NCI-H2171 treated with DMSO at 0.1 percent for 48 hours (cell line): ENCODE measurements around the gene GATD1.

Source experiments
- DNase-seq: peaks from one replicate; lab custom pipeline; 2025; lab: John Stamatoyannopoulos, UW

Gene GATD1

GRCh38 chr11:777288-778255 is at the start of gene GATD1:
GATD1 (minus strand) TSS chr11:777487; CDS start chr11:777462, 25 bp downstream.
- peak; percentile 66 for DNase-seq

GRCh38 chr11:826836-827145 is 49.5 kb upstream of the GATD1 start:
- DNase-seq: no peak

- DNase-seq: no peak
Measured at GRCh38 chr11:826227-826621, 48.9 kb upstream of the GATD1 start.

DNA sequence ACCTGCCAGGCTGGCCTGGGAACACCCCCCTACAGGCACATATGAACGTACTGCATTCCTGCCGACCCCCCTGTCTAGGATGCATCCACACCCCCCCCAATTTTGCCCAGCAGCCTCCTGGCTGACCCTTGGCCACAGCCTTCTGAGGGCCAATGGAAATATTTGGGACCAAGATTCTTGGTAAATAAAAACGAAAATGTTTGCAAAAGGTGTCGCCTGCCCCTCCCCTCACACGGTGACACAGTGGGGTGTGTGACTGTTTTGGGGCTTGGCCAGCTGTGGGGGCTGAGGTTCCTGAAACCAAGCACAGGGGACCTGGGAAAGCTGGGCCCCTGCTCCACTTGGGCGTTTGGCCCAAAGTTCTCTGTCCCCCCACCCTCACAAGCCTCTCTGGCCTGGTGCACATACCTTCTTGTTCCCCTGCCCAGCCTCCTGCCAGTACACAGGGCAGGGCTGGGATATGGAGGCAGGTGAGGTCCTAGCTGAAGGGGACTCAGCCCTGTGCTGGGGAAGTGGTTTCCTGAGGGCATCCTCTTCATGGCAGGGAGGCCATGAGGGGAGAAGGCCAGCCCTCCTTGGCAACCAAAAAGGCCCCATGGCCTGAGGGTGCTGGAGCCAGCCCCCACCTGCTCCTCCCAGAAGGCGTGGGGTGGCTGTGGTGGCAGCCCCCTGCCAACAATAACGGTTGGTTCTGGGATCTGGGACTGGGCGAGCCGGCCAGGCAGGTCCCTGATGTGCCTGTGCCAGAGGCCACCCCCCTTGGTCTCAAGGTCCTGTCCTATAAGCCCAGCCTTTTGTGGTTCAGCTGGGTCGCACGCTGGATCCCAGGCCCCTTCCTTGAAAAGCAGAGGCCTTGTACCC is 48.3 kb upstream of the GATD1 start:
- no peak for DNase-seq

DNA sequence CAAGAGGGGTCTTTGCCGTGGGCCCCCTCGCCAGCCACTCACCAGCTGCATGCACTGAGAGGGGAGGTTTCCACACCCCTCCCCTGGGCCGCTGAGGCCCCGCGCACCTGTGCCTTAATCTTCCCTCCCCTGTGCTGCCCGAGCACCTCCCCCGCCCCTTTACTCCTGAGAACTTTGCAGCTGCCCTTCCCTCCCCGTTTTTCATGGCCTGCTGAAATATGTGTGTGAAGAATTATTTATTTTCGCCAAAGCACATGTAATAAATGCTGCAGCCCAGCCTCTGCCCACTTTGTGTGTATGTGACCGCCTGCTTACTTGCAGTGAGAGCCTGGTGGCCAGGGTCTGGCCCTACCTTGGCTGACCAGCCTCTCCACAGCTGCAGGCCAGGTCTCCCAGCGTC is 47.7 kb upstream of the GATD1 start:
- DNase-seq: no peak

GRCh38 chr11:824292-824880 is 47.1 kb upstream of the GATD1 start:
- DNase-seq: no peak

DNA sequence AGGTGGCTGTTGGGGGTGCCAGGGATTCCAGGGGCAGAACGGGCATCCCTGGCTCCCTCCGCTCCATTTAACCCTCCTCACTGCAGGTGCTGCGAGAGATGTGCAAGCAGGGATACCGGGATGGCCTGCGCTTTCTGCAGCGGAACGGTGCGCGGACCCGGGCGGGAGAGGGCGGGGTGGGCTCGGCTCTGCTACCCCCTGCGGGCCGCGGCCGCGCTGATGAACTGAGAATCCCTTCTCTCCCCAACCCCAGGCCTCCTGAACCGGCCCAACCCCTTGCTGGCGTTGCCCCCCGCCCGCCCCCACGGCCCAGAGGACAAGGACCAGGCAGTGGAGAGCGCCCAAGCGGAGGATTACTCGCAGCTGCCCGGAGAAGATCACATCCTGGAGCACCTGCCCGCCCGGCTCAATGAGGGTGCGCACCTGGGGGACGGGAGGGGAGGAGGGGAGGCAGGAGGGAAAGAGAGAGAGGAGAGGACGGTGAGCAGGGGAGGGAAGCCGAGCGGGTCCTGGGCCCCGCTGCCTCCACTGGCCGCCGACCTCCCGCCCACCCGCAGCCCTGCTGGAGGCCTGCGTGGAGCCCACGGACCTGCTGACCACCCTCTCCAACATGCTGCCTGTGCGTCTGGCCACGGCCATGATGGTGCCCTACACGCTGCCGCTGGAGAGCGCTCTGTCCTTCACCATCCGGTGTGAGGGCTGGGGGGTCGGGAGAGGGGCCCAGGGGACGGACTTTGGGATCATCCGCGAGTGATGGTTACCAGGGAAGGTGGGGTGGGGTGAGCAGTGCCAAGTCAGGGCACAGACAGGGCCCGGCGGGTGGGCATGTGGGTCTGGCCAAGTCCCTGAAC is 46.4 kb upstream of the GATD1 start:
- no peak for DNase-seq

DNA sequence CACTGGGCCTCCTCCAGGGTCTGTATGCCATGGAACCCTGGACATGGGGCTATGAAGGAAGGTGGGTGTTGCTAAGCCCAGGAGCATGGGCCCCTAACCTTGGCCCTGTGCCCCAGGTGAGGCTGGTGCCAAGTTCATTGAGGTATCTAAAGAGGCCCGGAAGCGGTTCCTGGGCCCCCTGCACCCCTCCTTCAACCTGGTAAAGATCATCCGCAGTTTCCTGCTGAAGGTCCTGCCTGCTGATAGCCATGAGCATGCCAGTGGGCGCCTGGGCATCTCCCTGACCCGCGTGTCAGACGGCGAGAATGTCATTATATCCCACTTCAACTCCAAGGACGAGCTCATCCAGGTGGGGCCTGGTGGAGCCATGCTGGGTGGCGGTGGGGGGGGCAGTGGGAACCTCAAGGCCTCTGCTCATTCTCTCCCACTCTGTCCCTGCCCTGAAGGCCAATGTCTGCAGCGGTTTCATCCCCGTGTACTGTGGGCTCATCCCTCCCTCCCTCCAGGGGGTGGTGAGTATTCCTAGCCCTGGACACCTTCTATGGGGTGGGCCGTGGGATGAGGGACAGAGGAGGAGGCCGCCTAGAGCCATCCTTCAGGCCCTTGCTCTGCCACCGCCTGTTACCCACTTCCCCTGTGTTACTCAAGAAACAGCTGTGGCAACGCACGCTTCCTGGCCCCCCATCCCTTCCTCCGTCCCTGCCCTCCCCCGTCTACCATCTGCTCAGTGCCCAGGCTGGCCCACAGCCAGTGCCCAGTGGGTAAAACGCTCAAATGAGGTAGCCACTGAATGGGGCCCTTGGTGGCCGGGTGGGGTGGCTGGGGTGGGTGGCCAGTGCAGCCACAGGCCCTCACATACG is 44.5 kb upstream of the GATD1 start:
- no peak for DNase-seq

DNA sequence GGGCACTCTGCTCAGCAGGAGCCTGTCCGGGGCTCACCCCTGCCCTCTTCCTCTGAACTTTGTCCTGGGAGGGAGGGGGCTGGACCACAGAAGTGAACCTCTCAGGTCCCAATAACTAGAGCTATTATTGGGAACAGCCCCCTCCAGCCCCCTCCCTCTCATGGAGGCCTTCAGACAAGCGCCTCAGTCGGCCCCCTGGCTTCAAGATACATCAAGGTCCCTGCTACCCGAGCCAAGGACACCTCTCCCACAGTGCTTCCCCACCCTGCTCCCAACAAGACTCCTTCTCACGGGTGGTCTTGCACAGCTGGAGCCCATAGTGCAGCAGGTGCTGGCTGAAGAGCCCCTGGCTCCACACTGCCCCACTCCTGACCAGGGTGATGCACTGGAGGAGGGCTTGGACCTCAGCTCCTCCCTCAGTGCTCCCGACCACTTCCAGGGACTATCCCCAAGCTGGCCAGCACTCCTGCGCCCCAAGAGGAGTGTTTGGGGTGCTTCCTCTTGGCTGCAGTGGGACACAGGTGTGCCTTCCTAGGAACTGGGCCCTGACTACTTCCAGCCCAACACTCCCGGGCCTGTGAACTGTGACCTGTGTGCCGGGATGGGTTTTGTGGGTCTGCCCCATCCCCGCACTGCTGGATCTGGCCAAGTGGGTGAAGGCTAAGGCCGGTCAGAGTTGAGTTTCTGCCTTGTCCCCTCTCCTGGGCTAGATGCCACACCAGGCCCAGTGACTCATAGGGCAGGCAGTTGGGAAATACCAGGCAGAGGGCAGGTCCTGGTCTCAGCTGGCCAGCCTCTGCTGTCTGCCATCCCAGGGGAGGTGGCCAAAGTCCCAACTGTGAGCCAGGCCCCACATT is 43.6 kb upstream of the GATD1 start:
- DNase-seq: no peak

GRCh38 chr11:819943-820649 is 42.8 kb upstream of the GATD1 start:
- DNase-seq: peak; percentile 47

DNA sequence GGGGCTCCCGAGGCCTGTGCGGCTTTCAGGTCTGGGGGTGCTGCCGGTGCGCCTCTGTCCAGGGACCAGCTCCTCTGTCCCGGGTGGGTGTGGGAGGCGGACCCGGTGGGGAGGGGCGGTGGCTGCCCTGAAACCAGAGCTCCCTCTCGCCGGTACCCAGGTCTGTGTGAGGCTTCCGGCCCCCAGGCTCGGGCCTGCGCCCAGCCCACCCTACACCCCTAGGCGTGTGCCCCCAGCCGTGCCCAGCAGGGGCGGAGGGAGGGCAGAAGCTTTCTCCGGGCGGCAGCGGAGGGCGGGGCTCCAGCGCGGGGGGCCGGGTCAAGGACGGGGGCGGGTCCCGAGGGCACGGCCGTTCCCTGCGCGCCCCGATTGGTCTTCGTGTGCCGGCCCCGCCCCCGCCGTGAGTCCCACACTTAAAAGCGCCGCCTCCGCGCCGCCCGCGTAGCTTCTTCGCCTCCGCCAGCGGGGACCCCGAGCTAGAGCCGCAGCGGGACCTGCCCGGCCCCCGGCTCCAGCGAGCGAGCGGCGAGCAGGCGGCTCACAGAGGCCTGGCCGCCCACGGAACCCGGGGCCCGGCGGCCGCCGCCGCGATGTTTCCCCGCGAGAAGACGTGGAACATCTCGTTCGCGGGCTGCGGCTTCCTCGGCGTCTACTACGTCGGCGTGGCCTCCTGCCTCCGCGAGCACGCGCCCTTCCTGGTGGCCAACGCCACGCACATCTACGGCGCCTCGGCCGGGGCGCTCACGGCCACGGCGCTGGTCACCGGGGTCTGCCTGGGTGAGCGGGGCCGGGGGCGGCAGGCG is 42.0 kb upstream of the GATD1 start:
- peak; percentile 67 for DNase-seq

DNA sequence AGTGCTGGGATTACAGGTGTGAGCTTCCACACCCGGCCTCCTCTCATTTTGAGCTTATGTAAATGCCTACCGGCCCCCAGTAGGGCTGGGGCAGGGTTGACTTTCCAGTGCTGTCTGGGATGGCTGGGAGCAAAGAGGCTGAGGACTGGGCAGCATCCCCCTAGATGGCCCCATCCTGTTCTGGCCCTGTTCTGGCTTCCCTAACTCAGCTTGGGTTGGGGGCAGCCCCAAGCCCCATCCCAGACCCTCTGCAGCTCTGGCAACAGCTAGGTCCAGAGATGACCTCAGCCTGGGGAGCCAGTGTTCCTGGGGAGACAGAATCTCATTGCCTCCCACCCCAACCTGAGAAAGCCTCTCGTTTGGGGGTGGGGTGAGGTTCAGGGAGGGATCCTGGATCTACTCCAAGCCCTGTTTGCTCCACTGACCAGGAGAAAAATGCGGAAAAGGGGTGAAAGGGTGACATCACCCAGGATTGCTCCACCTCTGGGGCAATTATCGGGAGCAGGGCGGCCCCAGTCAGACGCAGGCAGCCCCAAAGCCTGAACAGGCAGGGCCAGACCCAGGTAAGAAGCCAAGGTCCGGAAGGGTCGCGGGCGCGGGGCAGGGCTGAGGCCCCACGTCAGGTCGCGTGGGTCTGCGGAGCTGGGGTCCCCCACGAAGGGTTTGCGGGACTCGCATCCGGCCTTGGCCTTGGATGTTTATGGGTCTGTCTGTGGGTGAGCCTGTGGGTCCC is 41.3 kb upstream of the GATD1 start, which contains the start of gene PNPLA2:
PNPLA2 (plus strand) TSS at position 519 of the 733 bp plus-strand sequence. CDS start 805 bp downstream, outside the sequence.
- DNase-seq: no peak

DNA sequence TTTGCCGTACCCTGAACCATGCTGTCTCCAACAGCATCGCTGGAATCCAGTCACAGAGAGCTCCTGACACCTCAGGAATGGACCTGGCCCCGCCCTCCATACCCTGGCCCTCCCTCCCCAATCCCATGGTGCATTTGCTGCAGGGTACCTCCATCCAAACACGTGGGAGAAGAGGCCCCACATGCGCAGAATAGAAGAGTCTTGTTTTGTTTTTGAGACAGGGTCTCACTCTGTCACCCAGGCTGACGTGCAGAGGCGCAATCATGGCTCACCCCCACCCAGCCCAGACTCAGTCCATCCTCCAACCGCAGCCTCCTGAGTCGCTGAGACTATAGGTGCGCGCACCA is 39.1 kb upstream of the GATD1 start:
- DNase-seq: no peak

DNA sequence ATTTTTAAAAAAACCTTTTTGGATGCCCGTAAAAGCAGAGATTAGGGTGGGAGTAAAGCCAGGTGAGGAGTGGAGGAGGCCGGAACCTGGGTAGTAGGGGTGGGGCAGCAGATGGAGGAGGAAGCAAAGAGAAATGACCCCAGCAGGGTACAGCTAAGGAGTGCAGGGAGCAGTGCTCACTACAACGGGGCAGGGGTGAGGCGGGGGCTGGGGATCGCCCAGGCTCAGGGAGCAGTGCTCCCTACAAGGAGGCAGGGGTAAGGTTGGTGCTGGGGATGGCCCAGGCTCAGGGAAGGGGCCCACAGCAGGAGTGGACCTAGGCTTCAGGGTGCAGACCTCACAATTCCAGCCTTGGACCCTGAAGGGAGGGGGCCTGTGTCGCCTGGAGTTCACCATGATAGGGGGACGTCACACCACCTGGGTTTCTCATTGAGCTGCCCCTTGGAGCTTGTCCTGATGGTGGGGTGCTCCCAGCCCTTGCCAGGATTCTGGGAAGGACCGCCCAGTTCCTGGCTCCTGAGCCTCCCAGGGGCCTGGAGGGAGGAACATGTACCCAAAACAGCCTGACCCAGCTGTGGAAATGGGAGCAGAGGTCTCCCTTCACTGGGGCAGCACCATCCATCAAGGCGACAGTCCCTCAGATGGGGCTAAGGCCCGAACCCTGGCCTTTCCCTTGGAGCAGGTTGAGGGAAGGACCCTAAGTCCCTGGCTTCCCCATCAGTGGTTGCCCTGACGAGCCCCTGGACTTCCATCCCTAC is 38.6 kb upstream of the GATD1 start:
- no peak for DNase-seq

DNA sequence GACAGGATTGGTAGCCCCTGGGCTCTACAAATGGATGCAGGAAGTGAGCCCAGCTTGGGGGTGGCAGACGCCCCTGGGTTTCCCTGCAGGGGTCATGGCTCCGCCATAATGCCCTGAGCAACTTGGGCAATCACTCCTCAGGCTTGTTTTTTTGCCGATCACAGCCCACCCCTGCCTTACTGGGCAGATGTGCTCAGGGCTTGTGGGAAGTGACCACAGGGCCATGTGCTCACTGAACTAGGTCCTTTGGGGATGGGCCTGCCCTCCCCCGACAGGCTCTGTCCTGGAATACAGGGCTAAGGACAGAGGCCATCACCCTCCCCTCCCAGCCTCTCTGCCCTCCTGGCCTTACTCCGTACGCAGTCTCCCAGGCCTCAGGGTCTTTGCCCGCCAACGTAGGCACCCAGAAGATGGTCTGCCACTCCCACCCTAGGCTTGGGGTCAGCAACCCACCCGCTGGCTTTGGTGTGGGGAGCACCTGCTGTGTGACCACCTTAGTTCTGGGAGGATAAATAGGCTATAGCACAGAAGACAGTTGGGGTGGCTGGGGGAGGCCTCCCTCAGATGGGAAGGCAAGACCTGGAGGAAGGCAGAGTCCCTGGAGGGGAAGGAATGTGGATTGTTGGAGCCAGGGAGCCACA is 36.3 kb upstream of the GATD1 start:
- no peak for DNase-seq

DNA sequence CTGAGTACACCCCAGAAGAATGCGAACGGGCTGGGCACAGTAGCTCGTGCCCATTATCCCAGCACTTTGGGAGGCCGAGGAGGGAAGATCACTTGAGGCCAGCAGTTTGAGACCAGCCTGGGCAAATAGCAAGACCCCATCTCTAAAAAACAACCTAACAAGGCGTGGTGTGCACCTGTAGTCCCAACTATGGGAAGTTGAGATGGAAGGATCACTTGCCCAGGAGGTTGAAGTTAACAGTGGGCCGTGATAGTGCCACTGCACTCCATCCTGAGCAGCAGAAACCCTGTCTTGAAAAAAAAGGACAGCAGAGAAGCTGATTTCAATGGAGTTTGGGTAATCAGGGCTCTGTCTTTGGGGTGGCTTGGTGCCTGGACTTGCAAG is 35.8 kb upstream of the GATD1 start:
- DNase-seq: no peak
